Measurements from ENCODE around the gene CD40.

Gene CD40

DNA sequence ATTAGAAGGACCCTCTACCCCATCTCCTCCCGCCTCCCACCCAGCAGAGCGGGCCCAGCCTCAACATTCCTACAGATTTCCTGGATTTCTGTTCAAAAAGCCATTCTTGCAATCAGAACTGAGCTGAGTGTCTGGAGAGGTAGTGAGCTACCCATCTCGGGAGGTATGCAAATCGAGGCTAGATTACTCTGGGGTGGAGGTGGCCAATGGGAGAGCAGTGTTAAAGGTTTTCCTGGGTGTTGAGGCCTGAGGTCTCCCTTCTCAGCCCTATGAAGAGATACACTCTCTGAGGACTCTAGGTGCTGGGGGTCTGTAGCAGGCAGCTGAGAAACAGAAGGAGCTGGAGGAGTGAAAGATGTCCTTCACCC is 57.0 kb downstream of the CD40 start:
- no peak for DNase-seq

GRCh38 chr20:46176739-46177378 is 58.7 kb downstream of the CD40 start:
- no peak for DNase-seq

DNA sequence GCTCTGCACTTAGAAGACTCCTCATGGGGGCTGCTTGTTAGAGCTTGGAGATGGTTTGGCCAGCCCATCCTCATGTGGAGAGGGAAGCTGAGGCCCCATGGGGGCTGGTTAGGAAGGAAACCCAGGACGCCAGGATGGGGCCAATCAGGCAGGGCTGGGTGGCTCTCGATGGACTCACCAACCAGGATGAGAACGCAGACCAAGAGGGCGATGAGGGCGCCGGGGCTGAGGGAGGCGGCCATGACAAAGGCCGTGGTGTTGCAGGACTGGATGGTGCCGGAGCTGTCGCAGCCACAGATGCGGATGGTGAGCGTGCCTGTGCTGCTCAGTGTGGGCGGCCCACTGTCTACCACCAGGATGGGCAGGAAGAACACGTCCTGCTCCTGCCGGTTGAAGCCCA is 59.7 kb downstream of the CD40 start:
- DNase-seq: no peak

GRCh38 chr20:46178891-46179290 is 60.8 kb downstream of the CD40 start:
- DNase-seq: no peak

Data from inflammatory macrophage treated with lipopolysaccharide for 1 hour (primary cell).